GM10847 (cell line): Measurements from ENCODE around the gene OR51I1.

Experiments
- POLR2A ChIP-seq: IDR thresholded peaks from 2 replicates; pipeline ENCODE4 v1.6.1; 2011; ENCODE audit not compliant: insufficient read length; ENCODE audit errors: extremely low read depth

Gene OR51I1

GRCh38 chr11:5441414-5441813 is at the start of gene OR51I1:
OR51I1 (minus strand) TSS chr11:5441514; CDS start chr11:5441514, 0 bp downstream.
- TF ChIP-seq POLR2A = no peak

GRCh38 chr11:5489576-5490357 is 48.5 kb upstream of the OR51I1 start:
- no peak for TF ChIP-seq POLR2A

- no peak for TF ChIP-seq POLR2A
Measured at GRCh38 chr11:5488798-5489399, 47.6 kb upstream of the OR51I1 start.

- TF ChIP-seq POLR2A = no peak
Measured at GRCh38 chr11:5488385-5488784, 47.1 kb upstream of the OR51I1 start, which contains the start of gene OR52D1. OR52D1 (plus strand) TSS chr11:5488685; CDS start chr11:5488707, 22 bp downstream.

- no peak for TF ChIP-seq POLR2A
Measured at GRCh38 chr11:5486421-5486820, 45.1 kb upstream of the OR51I1 start.

- TF ChIP-seq POLR2A = no peak
Measured at GRCh38 chr11:5486003-5486402, 44.7 kb upstream of the OR51I1 start.

GRCh38 chr11:5476186-5476819 is 35.0 kb upstream of the OR51I1 start:
- TF ChIP-seq POLR2A = no peak

GRCh38 chr11:5473921-5474320 is 32.6 kb upstream of the OR51I1 start:
- TF ChIP-seq POLR2A = no peak

- TF ChIP-seq POLR2A = no peak
Measured at GRCh38 chr11:5467527-5467926, 26.2 kb upstream of the OR51I1 start.

- TF ChIP-seq POLR2A = no peak
Measured at GRCh38 chr11:5460983-5461621, 19.8 kb upstream of the OR51I1 start.

GRCh38 chr11:5449432-5449831 is 8.1 kb upstream of the OR51I1 start:
- TF ChIP-seq POLR2A = no peak

- no peak for TF ChIP-seq POLR2A
Measured at GRCh38 chr11:5449023-5449422, 7.7 kb upstream of the OR51I1 start, which contains the start of gene OR51I2. OR51I2 (plus strand) TSS chr11:5449323; CDS start chr11:5453489, 4,166 bp downstream.

- no peak for TF ChIP-seq POLR2A
Measured at GRCh38 chr11:5443835-5444393, 2.6 kb upstream of the OR51I1 start.

GRCh38 chr11:5423131-5423530 is 18.2 kb downstream of the OR51I1 start:
- no peak for TF ChIP-seq POLR2A

GRCh38 chr11:5421811-5422210 is 19.5 kb downstream of the OR51I1 start, which contains the start of gene OR51Q1:
OR51Q1 (plus strand) TSS chr11:5422111; CDS start chr11:5422201, 90 bp downstream.
- TF ChIP-seq POLR2A = no peak

- TF ChIP-seq POLR2A = no peak
Measured at GRCh38 chr11:5420993-5421392, 20.3 kb downstream of the OR51I1 start.

GRCh38 chr11:5405173-5405572 is 36.1 kb downstream of the OR51I1 start:
- no peak for TF ChIP-seq POLR2A
